NCI-H2081 (cell line): ENCODE results near the gene KLF2.
"Not testable (repeated sequence)": the region's sequence is repeated elsewhere in the genome, so short reads cannot be mapped to it uniquely, and the experiment has no call there.

Experiments used
- DNase-seq, 2 experiments: peaks; one replicate each; lab custom pipeline; 2025; lab: John Stamatoyannopoulos, UW

Gene KLF2

GRCh38 chr19:16338470-16339360, 14.1 kb downstream of the KLF2 start:
- no peak for DNase-seq

DNA sequence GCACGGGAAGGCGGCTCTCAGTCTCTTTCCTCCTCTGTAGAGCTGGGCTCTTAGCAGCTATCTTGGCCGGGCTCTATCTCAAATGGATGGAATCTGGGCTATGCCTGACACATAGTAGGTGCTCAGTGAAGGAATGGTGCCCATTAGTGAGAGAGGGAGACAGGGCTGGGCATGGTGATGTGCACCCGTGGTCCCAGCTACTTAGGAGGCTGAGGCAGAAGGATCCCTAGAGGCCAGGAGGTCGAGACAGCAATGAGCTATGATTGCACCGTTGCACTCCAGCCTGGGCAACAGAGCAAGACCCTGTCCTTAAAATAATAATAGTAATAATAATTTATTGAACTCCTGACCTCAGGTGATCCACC, 14.7 kb downstream of the KLF2 start:
- DNase-seq, result no peak

DNA sequence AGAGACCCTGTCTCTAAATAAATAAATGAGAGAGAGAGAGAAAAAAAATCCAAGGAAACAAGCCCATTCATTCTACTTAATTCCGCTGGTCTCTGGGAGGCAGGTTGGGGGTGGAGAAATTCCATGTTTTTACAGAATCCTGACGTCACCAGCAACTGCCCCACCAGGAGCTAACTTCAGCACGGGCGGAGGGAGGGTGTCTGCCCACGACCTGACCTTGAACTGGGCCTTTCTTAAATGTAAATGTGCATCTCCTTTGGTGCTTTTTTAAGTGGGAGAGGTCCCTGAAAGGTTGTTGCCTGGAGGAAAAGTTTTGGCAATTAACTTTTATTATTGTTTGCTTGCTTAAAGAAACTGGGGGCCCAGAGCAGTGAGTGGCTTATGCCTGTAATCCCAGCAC, 15.5 kb downstream of the KLF2 start:
- DNase-seq, result no peak

DNA sequence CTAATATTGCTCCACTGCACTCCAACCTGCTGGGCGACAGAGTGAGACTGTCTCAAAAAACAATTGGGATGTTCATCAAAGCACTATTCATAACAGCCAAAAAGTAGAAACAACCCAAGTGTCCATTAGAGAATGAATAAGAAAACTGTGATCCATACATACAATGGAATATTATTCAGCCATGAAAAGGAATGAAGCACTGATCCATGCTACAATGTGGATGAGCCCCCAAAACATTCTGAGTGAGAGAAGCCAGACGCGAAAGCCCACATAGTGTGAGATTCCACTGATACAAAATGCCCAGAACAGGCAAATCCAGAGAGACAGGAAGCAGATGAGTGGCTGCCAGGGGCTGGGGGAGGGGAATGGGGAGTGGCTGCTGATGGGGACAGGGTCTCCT, 16.0 kb downstream of the KLF2 start:
- no peak for DNase-seq

DNA sequence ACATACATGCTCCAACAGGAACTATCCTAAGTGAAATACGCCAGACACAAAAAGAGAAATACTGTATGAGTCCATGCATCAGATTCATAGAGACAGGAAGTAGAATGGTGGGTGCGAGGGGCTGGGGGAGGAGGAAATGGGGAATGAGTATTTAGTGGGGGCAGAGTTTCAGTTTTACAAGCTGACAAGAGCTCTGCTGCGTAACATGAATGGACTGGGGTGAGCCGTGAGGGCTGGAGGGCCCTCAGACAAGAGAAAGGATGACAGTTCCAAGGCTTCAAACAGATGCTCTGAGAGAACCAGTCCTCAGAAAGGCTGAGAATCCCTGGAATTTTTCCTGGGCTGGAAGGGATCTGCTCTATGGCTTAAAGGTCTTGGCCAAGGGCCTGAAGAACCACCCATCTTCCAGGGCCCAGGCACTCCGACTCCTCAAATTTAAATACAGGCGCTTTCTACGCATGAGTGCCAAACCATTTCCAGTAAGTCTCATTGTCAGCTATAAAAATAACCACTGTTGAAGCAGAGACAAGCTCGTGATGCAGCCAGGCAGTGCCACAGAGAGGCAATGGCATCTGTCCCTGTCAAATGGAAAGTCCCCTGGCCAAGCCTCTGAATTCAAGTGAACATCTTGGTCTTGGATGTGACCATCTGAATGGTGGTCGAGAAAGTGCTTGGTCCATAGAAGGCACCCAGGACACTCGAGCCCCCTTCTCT, 17.5 kb downstream of the KLF2 start:
- DNase-seq, result no peak

DNA sequence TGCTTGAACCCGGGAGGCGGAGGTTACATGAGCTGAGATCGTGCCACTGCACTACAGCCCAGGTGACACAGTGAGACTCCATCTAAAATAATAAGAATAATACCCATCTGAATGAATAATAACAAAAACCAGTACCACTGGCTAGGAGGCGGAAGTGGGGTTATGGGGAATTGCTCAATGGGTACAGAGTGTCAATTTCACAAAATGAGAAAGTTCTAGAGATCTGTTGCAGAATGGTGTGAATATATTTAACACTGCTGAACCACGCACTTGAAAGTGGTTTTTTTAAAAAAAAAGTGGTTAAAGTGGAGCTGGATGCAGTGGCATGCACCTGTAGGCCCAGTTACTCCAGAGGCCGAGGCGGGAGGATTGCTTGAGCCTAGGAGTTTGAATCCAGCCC, 18.5 kb downstream of the KLF2 start:
- no peak for DNase-seq

DNA sequence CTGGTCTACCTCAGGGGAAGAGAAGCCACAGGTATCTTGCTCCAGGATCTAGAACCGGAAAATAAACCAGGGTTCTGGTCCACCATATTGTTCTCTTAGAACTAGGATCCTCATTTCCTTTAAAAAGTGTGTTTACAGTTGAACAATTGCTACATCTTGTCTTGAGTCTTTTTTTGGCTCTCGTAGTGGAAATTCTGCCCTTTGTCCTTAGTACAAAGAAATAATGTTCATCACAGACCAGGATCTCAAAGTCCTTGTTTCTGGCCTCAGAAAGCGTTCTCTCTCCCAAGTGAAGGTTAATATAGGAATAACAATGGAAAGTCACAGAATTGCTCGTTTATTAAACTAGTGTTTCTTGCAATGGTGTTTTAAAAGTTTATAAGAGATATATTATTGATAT, 20.8 kb downstream of the KLF2 start:
- DNase-seq, result no peak

DNA sequence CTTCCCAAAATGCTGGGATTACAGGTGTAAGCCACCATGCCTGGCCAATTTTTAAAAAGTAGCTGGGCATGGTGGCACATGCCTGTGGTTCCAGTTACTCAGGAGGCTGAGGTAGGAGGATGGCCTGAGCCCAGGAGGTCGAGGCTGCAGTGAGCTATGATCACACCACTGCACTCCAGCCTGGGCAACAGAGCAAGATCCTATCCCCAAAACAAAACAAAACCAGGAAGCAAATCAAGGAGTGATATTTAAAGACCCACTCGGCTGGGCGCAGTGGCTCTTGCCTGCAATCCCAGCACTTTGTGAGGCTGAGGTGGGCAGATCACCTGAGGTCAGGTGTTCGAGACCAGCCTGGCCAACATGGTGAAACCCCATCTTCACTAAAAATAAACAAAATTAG, 22.5 kb downstream of the KLF2 start:
- DNase-seq, result not testable (repeated sequence)

GRCh38 chr19:16347706-16348105, 23.1 kb downstream of the KLF2 start:
- DNase-seq, result no peak

- DNase-seq, result no peak
These were observed 25.0 kb downstream of the KLF2 start for GRCh38 chr19:16349551-16350152.

GRCh38 chr19:16351133-16351809, 26.6 kb downstream of the KLF2 start:
- no peak for DNase-seq

DNA sequence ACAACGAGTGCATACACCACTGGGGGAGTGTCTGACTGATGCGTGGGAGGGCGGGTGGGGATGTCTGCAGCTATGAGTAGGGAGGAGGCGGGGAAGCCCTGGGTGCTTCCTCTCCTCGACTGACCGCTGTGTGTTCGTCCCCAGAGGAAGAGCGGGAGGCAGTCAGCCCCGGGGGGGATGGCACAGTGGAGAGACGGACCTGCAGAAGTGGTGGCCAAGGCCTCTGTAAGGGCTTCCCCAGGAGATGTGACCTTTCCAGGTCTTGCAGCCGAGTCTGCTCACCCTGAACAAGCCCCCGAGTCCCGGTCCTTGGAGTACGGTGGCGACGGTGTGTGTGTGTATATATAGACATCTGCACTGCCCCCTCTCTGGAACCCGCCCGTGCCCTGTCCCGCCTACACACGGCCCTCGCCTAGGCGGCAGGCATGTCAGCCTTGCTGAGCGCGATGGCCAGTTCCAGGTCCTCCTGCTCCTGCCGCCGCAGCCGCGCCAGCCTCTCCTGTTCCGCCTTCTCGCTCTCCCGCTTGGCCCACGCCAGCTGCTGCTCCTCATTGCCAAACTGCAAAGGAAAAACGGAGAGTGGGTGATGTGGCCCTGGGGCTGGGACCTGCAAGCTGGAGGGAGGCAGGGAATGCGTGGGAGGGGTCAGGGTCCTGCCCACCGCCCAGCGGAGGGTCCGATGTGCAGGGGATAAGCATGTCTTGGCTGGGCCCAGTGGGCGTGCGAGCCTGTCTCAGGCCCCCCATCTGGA, 30.8 kb downstream of the KLF2 start:
- no peak for DNase-seq

- DNase-seq, result no peak
These were observed 33.8 kb downstream of the KLF2 start for GRCh38 chr19:16358456-16358855.

GRCh38 chr19:16359074-16359473, 34.4 kb downstream of the KLF2 start:
- no peak for DNase-seq

- no peak for DNase-seq
These were observed 35.3 kb downstream of the KLF2 start for GRCh38 chr19:16359964-16360363.

DNA sequence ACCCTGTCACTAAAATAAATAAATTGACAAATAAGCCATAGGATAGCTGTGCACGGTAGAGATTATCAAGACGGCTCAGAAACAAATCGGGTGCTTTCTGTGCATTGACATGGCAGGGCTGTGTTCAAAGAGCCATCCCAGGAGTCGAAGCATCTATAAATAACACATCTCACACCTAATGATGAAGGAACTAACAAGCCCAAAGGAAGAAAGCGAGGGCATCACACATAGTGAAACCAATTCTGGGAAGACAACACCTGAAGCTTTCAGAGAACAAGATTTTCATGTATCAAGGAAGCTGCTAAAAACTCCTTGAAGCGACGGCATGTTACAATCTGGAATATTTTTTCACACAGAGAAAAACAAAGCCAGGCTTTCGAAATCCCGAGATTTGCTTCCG, 36.1 kb downstream of the KLF2 start:
- no peak for DNase-seq

GRCh38 chr19:16361254-16361653, 36.6 kb downstream of the KLF2 start:
- no peak for DNase-seq

GRCh38 chr19:16361926-16362325, 37.3 kb downstream of the KLF2 start:
- DNase-seq, result no peak

DNA sequence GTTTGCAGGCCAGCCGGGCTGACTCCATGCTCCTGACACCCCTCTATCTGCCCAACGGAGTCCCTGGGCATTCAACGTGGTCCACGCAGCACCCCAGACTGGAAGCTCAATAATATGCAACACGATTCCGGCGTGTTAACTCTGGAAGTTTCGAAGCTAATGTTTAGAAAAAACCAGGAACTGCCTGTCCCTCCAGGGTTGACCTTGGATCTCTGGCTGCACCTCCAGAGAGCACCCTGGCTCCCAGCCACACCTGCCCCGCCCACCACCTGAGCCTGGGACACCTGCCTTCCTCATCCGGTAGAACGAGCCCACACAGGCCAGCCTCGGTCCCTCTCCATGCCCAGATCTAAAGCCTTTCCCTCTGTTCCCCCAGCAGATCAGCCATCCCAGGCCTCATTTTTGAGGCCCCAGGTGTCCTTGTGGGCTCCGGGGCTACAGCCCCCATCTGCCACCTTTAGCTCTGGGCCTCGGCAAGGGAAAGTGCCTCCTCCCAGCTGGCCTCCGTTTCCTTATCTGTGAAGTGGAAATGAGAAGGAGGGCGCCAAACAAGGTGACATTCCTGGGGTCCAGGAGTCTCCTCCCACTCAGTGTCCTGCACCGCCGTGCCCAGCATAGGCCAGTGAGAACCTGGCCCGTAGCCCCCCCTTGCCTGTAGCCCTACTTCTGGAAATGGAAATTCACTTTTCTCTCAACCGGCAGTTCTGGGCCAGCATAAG, 38.7 kb downstream of the KLF2 start:
- no peak for DNase-seq

GRCh38 chr19:16363852-16364230, 39.2 kb downstream of the KLF2 start:
- DNase-seq, result no peak

- DNase-seq, result no peak
These were observed 39.7 kb downstream of the KLF2 start for GRCh38 chr19:16364231-16364865.
